K562 (cell line): Measurements from ENCODE around the gene CNGA1. TPM values are rescaled to one million over a fixed set of nuclear protein-coding genes. Genes with fewer than 3 reads are reported as not detected.

ENCODE experiments used
- CBX1 ChIP-seq: sonication (generic); IDR thresholded peaks from 2 replicates; pipeline ENCODE4 v1.6.1; 2016; ENCODE audit warnings: antibody characterized with exemption, low read depth, mild to moderate bottlenecking
- ESRRB ChIP-seq: fragments of 250-450 bp; sonication (Bioruptor Pico); IDR thresholded peaks from 2 replicates; pipeline ENCODE4 v1.5.0; 2020; ENCODE audit warnings: mild to moderate bottlenecking, moderate library complexity, borderline replicate concordance
- HIVEP1 ChIP-seq: fragments of 250-450 bp; sonication (Bioruptor Pico); IDR thresholded peaks from 2 replicates; pipeline ENCODE4 v1.4.0; 2020; ENCODE audit warnings: mild to moderate bottlenecking
- MYC ChIP-seq, 2 experiments: fragments of 250-450 bp in 1 of 2; sonication (Bioruptor Pico) in 1 of 2; IDR thresholded peaks; 2 replicates each; pipeline versions ENCODE4 v1.5.1 to v1.6.1; 2012 to 2021; ENCODE audit warnings: low read depth in 2 of 2, borderline replicate concordance in 1 of 2, improper control_type of control experiment in 1 of 2, low read length in 1 of 2, mild to moderate bottlenecking in 1 of 2, moderate library complexity in 1 of 2
- STAT5A ChIP-seq: IDR thresholded peaks from 2 replicates; pipeline ENCODE4 v1.6.1; 2012; ENCODE audit warnings: low read length, inconsistent platforms, borderline replicate concordance
- ZNF140 ChIP-seq: fragments of 250-450 bp; sonication (Bioruptor Pico); IDR thresholded peaks from 2 replicates; pipeline ENCODE4 v1.8.0; 2021; ENCODE audit warnings: moderate library complexity, mild to moderate bottlenecking, inconsistent platforms
- ZNF175 ChIP-seq: fragments of 200-800 bp; sonication (Bioruptor generic); IDR thresholded peaks from 2 replicates; pipeline ENCODE4 v1.6.1; 2016; ENCODE audit warnings: low read depth, mild to moderate bottlenecking, missing genetic modification characterization, missing compliant biosample characterization
- ZNF282 ChIP-seq: sonication (generic); formaldehyde crosslinking; IDR thresholded peaks from 2 replicates; pipeline ENCODE4 v1.8.1; 2023; ENCODE audit warnings: missing genetic modification reagents
- ZNF311 ChIP-seq: fragments of 250-450 bp; sonication (Bioruptor Pico); IDR thresholded peaks from 2 replicates; pipeline ENCODE4 v1.4.0; 2020; ENCODE audit warnings: mild to moderate bottlenecking, moderate library complexity
- ZNF695 ChIP-seq: fragments of 450-650 bp; formaldehyde crosslinking; IDR thresholded peaks from 2 replicates; pipeline ENCODE4 v1.4.0; 2020; ENCODE audit warnings: mild to moderate bottlenecking, moderate library complexity
- ZNF707 ChIP-seq: fragments of 250-450 bp; sonication (Bioruptor Pico); conservative IDR thresholded peaks from 2 replicates; pipeline ENCODE4 v1.8.0; 2022; ENCODE audit warnings: inconsistent platforms, mild to moderate bottlenecking, moderate library complexity
- polyA plus RNA-seq, 8 experiments: library from polyadenylated mRNA; depleted of rRNA in 4 of 8; stranded (reverse) in 5 of 8; unstranded in 3 of 8; fragments of >200 nt; fragmentation: Nextera tagmentation in 2 of 8; fragmentation: Illumina TruSeq in 1 of 8; extraction: Ambion mirVana in 2 of 8; extraction: Trizol in 1 of 8; gene quantifications; 2 replicates each; pipeline versions ENCODE4 v1.2.1 to v1.2.3, GENCODE V29; 2011 to 2014; ENCODE audit warnings: inconsistent platforms in 1 of 8, missing spikeins in 1 of 8
- total RNA-seq, 7 experiments: library from RNA; depleted of rRNA in 6 of 7; stranded (reverse); fragments of >200 nt in 6 of 7; fragmentation: Illumina TruSeq in 2 of 7; extraction: Trizol in 2 of 7; gene quantifications; 2 replicates each; pipeline versions ENCODE4 v1.2.1 to v1.2.3, GENCODE V29; 2011 to 2021; ENCODE audit warnings: low replicate concordance in 1 of 7
- TF ChIP-seq, protein P1 (sequence below): sonication (generic); formaldehyde crosslinking; IDR thresholded peaks from 2 replicates; pipeline ENCODE4 v1.8.1; 2023; ENCODE audit warnings: mild to moderate bottlenecking, missing genetic modification reagents
- TF ChIP-seq, protein P2 (sequence below), 3 experiments: fragments of 200-800 bp in 1 of 3; sonication (Bioruptor generic) in 1 of 3; sonication (generic) in 1 of 3; formaldehyde crosslinking in 1 of 3; IDR thresholded peaks; 2 replicates each; pipeline versions ENCODE4 v1.6.1 to v1.8.0; 2016 to 2022; ENCODE audit warnings: mild to moderate bottlenecking in 2 of 3, missing compliant biosample characterization in 2 of 3, missing genetic modification characterization in 2 of 3, missing genetic modification reagents in 1 of 3
- TF ChIP-seq, protein P3 (sequence below): fragments of 450-650 bp; IDR thresholded peaks from 2 replicates; pipeline ENCODE4 v1.7.1; 2018; ENCODE audit warnings: mild to moderate bottlenecking, low read depth; ENCODE audit not compliant: partially characterized antibody
- TF ChIP-seq, protein P4 (sequence below): fragments of 250-450 bp; sonication (Bioruptor Pico); IDR thresholded peaks from 2 replicates; pipeline ENCODE4 v1.4.0; 2020; ENCODE audit warnings: borderline replicate concordance
- TF ChIP-seq, protein P5 (sequence below): fragments of 450-650 bp; IDR thresholded peaks from 2 replicates; pipeline ENCODE4 v1.6.1; 2016
- TF ChIP-seq, protein P6 (sequence below): fragments of 450-650 bp; formaldehyde crosslinking; IDR thresholded peaks from 2 replicates; pipeline ENCODE4 v1.4.0; 2020; ENCODE audit warnings: mild to moderate bottlenecking, moderate library complexity

Gene CNGA1
- total and polyA plus RNA-seq, 9 of the 15 experiments (the other 6 are each of a cell fraction or from before 2014, with no cell fraction given) = 0.03 to 0.29 (median 0.04) TPM; not detected in 5

DNA sequence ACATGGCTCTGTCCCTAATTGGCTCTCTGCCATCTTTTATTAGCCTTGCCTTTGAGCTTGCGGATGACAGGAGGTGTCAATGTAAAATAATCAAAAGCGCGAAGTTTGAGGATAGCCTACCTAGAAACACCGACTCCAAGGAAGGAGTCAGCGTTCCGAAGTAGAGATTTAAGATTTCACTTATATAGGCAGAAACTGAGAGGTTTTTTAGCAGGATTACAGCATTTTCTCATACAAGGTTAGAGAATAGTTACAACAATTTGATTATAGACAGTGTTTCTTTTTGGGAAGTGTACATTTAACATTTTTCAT lies 101.6 kb downstream of the CNGA1 start (continued):
- TF ChIP-seq, protein P1, sequence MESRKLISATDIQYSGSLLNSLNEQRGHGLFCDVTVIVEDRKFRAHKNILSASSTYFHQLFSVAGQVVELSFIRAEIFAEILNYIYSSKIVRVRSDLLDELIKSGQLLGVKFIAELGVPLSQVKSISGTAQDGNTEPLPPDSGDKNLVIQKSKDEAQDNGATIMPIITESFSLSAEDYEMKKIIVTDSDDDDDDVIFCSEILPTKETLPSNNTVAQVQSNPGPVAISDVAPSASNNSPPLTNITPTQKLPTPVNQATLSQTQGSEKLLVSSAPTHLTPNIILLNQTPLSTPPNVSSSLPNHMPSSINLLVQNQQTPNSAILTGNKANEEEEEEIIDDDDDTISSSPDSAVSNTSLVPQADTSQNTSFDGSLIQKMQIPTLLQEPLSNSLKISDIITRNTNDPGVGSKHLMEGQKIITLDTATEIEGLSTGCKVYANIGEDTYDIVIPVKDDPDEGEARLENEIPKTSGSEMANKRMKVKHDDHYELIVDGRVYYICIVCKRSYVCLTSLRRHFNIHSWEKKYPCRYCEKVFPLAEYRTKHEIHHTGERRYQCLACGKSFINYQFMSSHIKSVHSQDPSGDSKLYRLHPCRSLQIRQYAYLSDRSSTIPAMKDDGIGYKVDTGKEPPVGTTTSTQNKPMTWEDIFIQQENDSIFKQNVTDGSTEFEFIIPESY (CRISPR knock-in tag) = 0 out of 2 replicates have a peak, but pooled peaks have one; percentile 44
- TF ChIP-seq HIVEP1 (CRISPR knock-in tag) (no peak), ZNF707 (no peak), MYC (IDR thresholded peaks at IDR 0.05; ENCODE audit: low read depth, low read length) (no peak), MYC (CRISPR knock-in tag; IDR thresholded peaks at IDR 0.05; ENCODE audit: borderline replicate concordance, low read depth) (no peak), ZNF140 (no peak), ZNF695 (CRISPR knock-in tag) (no peak), ZNF311 (no peak), STAT5A (no peak), CBX1 (no peak), ZNF175 (no peak), ZNF282 (CRISPR knock-in tag) (no peak), ESRRB (CRISPR knock-in tag) (no peak)
- TF ChIP-seq, protein P2, sequence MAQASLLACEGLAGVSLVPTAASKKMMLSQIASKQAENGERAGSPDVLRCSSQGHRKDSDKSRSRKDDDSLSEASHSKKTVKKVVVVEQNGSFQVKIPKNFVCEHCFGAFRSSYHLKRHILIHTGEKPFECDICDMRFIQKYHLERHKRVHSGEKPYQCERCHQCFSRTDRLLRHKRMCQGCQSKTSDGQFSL (CRISPR knock-in tag; IDR thresholded peaks at IDR 0.05) = no peak
- TF ChIP-seq, protein P2 (tag; IDR thresholded peaks at IDR 0.05) = no peak
- TF ChIP-seq, protein P3, sequence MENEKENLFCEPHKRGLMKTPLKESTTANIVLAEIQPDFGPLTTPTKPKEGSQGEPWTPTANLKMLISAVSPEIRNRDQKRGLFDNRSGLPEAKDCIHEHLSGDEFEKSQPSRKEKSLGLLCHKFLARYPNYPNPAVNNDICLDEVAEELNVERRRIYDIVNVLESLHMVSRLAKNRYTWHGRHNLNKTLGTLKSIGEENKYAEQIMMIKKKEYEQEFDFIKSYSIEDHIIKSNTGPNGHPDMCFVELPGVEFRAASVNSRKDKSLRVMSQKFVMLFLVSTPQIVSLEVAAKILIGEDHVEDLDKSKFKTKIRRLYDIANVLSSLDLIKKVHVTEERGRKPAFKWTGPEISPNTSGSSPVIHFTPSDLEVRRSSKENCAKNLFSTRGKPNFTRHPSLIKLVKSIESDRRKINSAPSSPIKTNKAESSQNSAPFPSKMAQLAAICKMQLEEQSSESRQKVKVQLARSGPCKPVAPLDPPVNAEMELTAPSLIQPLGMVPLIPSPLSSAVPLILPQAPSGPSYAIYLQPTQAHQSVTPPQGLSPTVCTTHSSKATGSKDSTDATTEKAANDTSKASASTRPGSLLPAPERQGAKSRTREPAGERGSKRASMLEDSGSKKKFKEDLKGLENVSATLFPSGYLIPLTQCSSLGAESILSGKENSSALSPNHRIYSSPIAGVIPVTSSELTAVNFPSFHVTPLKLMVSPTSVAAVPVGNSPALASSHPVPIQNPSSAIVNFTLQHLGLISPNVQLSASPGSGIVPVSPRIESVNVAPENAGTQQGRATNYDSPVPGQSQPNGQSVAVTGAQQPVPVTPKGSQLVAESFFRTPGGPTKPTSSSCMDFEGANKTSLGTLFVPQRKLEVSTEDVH = no peak
- TF ChIP-seq, protein P4, sequence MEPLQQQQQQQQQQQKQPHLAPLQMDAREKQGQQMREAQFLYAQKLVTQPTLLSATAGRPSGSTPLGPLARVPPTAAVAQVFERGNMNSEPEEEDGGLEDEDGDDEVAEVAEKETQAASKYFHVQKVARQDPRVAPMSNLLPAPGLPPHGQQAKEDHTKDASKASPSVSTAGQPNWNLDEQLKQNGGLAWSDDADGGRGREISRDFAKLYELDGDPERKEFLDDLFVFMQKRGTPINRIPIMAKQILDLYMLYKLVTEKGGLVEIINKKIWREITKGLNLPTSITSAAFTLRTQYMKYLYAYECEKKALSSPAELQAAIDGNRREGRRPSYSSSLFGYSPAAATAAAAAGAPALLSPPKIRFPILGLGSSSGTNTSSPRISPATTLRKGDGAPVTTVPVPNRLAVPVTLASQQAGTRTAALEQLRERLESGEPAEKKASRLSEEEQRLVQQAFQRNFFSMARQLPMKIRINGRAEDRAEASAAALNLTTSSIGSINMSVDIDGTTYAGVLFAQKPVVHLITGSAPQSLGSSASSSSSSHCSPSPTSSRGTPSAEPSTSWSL = no peak
- TF ChIP-seq, protein P5, sequence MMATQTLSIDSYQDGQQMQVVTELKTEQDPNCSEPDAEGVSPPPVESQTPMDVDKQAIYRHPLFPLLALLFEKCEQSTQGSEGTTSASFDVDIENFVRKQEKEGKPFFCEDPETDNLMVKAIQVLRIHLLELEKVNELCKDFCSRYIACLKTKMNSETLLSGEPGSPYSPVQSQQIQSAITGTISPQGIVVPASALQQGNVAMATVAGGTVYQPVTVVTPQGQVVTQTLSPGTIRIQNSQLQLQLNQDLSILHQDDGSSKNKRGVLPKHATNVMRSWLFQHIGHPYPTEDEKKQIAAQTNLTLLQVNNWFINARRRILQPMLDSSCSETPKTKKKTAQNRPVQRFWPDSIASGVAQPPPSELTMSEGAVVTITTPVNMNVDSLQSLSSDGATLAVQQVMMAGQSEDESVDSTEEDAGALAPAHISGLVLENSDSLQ = 0 out of 2 replicates have a peak, but pooled peaks have one; percentile 17
- TF ChIP-seq, protein P6, sequence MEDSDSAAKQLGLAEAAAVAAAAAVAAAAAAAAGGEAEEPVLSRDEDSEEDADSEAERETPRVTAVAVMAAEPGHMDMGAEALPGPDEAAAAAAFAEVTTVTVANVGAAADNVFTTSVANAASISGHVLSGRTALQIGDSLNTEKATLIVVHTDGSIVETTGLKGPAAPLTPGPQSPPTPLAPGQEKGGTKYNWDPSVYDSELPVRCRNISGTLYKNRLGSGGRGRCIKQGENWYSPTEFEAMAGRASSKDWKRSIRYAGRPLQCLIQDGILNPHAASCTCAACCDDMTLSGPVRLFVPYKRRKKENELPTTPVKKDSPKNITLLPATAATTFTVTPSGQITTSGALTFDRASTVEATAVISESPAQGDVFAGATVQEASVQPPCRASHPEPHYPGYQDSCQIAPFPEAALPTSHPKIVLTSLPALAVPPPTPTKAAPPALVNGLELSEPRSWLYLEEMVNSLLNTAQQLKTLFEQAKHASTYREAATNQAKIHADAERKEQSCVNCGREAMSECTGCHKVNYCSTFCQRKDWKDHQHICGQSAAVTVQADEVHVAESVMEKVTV (CRISPR knock-in tag) = no peak
